Nucleus accumbens (tissue), 56 donors: ENCODE measurements around the gene USP17L20.
"Not testable (repeated sequence)": the region's sequence is repeated elsewhere in the genome, so short reads cannot be mapped to it uniquely, and the experiment has no call there.

ENCODE experiments used
- DNase-seq, 56 donors: peaks; one replicate each; lab custom pipeline; 2025; lab: John Stamatoyannopoulos, UW

Gene USP17L20

GRCh38 chr4:9257824-9258223 lies at the start of gene USP17L20:
TSS of gene USP17L20 (plus strand) at chr4:9258124. CDS start at chr4:9258124, 0 bp downstream.
- not testable (repeated sequence) for DNase-seq

GRCh38 chr4:9210357-9210756 lies 47.6 kb upstream of the USP17L20 start, which contains the start of gene USP17L10:
TSS of gene USP17L10 (plus strand) at chr4:9210657. CDS start at chr4:9210657, 0 bp downstream.
- not testable (repeated sequence) for DNase-seq

GRCh38 chr4:9214701-9215100 lies 43.2 kb upstream of the USP17L20 start:
- DNase-seq, result not testable (repeated sequence)

- not testable (repeated sequence) for DNase-seq
These were observed 42.8 kb upstream of the USP17L20 start, which contains the start of gene USP17L11 for GRCh38 chr4:9215105-9215504. TSS of gene USP17L11 (plus strand) at chr4:9215405. CDS start at chr4:9215405, 0 bp downstream.

- DNase-seq, result not testable (repeated sequence)
These were observed 38.1 kb upstream of the USP17L20 start, which contains the start of gene USP17L12 for GRCh38 chr4:9219852-9220251. TSS of gene USP17L12 (plus strand) at chr4:9220152. CDS start at chr4:9220152, 0 bp downstream.

DNA sequence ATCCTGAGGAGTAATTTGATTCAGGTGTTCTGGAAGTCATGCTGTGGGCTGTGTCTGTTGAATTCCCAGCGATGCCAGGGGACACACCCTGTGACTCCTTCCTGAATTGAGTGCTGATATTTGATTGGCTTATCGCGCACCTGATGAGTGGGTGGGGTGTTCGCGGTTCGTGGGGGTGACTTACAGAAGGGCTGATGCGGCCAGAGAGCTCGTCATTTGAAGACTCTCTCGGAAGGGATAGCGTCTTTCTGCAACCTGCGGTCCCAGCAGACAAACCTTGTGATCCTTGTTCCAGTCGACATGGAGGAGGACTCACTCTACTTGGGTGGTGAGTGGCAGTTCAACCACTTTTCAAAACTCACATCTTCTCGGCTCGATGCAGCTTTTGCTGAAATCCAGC lies 33.3 kb upstream of the USP17L20 start, which contains the start of gene USP17L13:
Gene USP17L13, plus strand, starts transcription at position 301 of the 400 bp plus-strand sequence. Its CDS starts 0 bp downstream, at position 301.
- not testable (repeated sequence) for DNase-seq

DNA sequence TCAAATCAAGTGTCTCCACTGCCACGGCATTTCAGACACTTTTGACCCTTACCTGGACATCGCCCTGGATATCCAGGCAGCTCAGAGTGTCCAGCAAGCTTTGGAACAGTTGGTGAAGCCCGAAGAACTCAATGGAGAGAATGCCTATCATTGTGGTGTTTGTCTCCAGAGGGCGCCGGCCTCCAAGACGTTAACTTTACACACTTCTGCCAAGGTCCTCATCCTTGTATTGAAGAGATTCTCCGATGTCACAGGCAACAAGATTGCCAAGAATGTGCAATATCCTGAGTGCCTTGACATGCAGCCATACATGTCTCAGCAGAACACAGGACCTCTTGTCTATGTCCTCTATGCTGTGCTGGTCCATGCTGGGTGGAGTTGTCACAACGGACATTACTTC lies 27.7 kb upstream of the USP17L20 start:
- DNase-seq, result not testable (repeated sequence)

GRCh38 chr4:9234085-9234484 lies 23.8 kb upstream of the USP17L20 start, which contains the start of gene USP17L15:
TSS of gene USP17L15 (plus strand) at chr4:9234385. CDS start at chr4:9234385, 0 bp downstream.
- DNase-seq, result not testable (repeated sequence)

- not testable (repeated sequence) for DNase-seq
These were observed 19.5 kb upstream of the USP17L20 start for GRCh38 chr4:9238461-9238860.

GRCh38 chr4:9243579-9243978 lies 14.3 kb upstream of the USP17L20 start, which contains the start of gene USP17L17:
TSS of gene USP17L17 (plus strand) at chr4:9243879. CDS start at chr4:9243879, 0 bp downstream.
- not testable (repeated sequence) for DNase-seq

DNA sequence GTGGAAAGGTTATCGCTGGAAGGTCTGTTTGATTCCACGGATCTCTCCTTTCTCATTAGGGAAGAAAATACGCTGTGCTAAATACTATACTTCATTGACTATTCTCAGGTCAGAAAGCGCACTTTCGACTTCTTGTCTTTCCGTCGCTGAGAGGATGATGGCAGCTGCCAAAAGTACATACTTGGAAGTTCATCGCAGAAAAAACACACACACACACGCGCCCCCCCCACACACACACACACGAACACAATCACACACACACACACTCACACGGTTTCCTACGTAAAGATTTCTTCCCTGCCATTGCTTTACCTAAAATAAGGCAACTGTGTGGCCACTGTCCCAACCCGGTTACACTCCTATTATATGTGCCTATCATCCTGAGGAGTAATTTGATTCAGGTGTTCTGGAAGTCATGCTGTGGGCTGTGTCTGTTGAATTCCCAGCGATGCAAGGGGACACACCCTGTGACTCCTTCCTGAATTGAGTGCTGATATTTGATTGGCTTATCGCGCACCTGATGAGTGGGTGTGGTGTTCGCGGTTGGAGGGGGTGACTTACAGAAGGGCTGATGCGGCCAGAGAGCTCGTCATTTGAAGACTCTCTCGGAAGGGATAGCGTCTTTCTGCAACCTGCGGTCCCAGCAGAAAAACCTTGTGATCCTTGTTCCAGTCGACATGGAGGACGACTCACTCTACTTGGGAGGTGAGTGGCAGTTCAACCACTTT lies 9.8 kb upstream of the USP17L20 start, which contains the start of gene USP17L18:
Gene USP17L18, plus strand, starts transcription at position 678 of the 728 bp plus-strand sequence. Its CDS starts 0 bp downstream, at position 678.
- not testable (repeated sequence) for DNase-seq

- not testable (repeated sequence) for DNase-seq
These were observed 4.8 kb upstream of the USP17L20 start, which contains the start of gene USP17L19 for GRCh38 chr4:9253078-9253477. TSS of gene USP17L19 (plus strand) at chr4:9253378. CDS start at chr4:9253378, 0 bp downstream.

DNA sequence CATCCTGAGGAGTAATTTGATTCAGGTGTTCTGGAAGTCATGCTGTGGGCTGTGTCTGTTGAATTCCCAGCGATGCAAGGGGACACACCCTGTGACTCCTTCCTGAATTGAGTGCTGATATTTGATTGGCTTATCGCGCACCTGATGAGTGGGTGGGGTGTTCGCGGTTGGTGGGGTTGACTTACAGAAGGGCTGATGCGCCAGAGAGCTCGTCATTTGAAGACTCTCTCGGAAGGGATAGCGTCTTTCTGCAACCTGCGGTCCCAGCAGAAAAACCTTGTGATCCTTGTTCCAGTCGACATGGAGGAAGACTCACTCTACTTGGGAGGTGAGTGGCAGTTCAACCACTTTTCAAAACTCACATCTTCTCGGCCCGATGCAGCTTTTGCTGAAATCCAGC lies 4.6 kb downstream of the USP17L20 start, which contains the start of gene USP17L21:
Gene USP17L21, plus strand, starts transcription at position 301 of the 400 bp plus-strand sequence. Its CDS starts 0 bp downstream, at position 301.
- not testable (repeated sequence) for DNase-seq

DNA sequence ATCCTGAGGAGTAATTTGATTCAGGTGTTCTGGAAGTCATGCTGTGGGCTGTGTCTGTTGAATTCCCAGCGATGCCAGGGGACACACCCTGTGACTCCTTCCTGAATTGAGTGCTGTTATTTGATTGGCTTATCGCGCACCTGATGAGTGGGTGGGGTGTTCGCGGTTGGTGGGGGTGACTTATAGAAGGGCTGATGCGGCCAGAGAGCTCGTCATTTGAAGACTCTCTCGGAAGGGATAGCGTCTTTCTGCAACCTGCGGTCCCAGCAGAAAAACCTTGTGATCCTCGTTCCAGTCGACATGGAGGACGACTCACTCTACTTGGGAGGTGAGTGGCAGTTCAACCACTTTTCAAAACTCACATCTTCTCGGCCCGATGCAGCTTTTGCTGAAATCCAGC lies 9.4 kb downstream of the USP17L20 start, which contains the start of gene USP17L22:
Gene USP17L22, plus strand, starts transcription at position 301 of the 400 bp plus-strand sequence. Its CDS starts 0 bp downstream, at position 301.
- DNase-seq, result not testable (repeated sequence)

DNA sequence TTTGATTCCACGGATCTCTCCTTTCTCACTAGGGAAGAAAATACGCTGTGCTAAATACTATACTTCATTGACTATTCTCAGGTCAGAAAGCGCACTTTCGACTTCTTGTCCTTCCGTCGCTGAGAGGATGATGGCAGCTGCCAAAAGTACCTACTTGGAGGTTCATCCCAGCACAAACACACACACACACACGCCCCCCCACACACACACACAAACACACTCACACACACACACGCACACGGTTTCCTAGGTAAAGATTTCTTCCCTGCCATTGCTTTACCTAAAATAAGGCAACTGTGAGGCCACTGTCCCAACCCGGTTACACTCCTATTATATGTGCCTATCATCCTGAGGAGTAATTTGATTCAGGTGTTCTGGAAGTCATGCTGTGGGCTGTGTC lies 13.8 kb downstream of the USP17L20 start:
- DNase-seq, result not testable (repeated sequence)
